H9 (cell line): ENCODE measurements around the gene ECSIT. TPM values are rescaled to one million over a fixed set of nuclear protein-coding genes. Genes with fewer than 3 reads are reported as not detected.

Experiments used
- DNase-seq: peaks from one replicate; pipeline ENCODE4 v3.0.0-alpha.2; 2017
- H2AFZ ChIP-seq: one replicate; pipeline ENCODE4 v1.6.1; 2013; ENCODE audit warnings: mild to moderate bottlenecking, low read length, control low read depth, moderate library complexity
- H2AK5ac ChIP-seq: 2 replicates; pipeline ENCODE4 v1.6.1; 2013; ENCODE audit warnings: low read length, control low read depth, mixed read lengths; ENCODE audit not compliant: insufficient read length
- H2BK120ac ChIP-seq: one replicate; pipeline ENCODE4 v1.6.1; 2013; ENCODE audit warnings: low read depth, mild to moderate bottlenecking, low read length, control low read depth, inconsistent platforms; ENCODE audit not compliant: poor library complexity, severe bottlenecking
- H2BK12ac ChIP-seq: 2 replicates; pipeline ENCODE4 v1.6.1; 2013; ENCODE audit warnings: low read length, control low read depth, mixed read lengths, low read depth; ENCODE audit not compliant: insufficient read length
- H2BK15ac ChIP-seq: 2 replicates; pipeline ENCODE4 v1.6.1; 2013; ENCODE audit warnings: low read depth, low read length, control low read depth
- H2BK20ac ChIP-seq: one replicate; pipeline ENCODE4 v1.6.1; 2013; ENCODE audit warnings: low read depth, mild to moderate bottlenecking, low read length, control low read depth, inconsistent platforms; ENCODE audit not compliant: poor library complexity, severe bottlenecking
- H2BK5ac ChIP-seq: 2 replicates; pipeline ENCODE4 v1.6.1; 2013; ENCODE audit warnings: low read length, control low read depth, mixed read lengths; ENCODE audit not compliant: insufficient read length
- H3K14ac ChIP-seq: 2 replicates; pipeline ENCODE4 v1.6.1; 2013; ENCODE audit warnings: low read length, control low read depth; ENCODE audit not compliant: insufficient read depth
- H3K18ac ChIP-seq: 2 replicates; pipeline ENCODE4 v1.6.1; 2013; ENCODE audit warnings: low read depth, mild to moderate bottlenecking, mixed read lengths, low read length, control low read depth; ENCODE audit not compliant: insufficient read length
- H3K23ac ChIP-seq: 2 replicates; pipeline ENCODE4 v1.6.1; 2013; ENCODE audit warnings: low read length, control low read depth, mixed read lengths, low read depth; ENCODE audit not compliant: insufficient read length
- H3K23me2 ChIP-seq: 2 replicates; pipeline ENCODE4 v1.6.1; 2013; ENCODE audit warnings: low read depth, mild to moderate bottlenecking, mixed read lengths, low read length, control low read depth; ENCODE audit not compliant: insufficient read length, poor library complexity, severe bottlenecking
- H3K27ac ChIP-seq: 2 replicates; pipeline ENCODE4 v1.5.1; 2013; ENCODE audit warnings: low read length, control low read depth, mixed read lengths, low read depth; ENCODE audit not compliant: insufficient read length
- H3K27me3 ChIP-seq: 2 replicates; pipeline ENCODE4 v1.6.1; 2013; ENCODE audit warnings: low read length, control low read depth, inconsistent platforms; ENCODE audit not compliant: insufficient read depth
- H3K4ac ChIP-seq: 2 replicates; pipeline ENCODE4 v1.6.1; 2013; ENCODE audit warnings: low read depth, mild to moderate bottlenecking, control low read depth, inconsistent platforms, low read length, moderate library complexity
- H3K4me1 ChIP-seq: 2 replicates; pipeline ENCODE4 v1.6.1; 2013; ENCODE audit warnings: low read length, control low read depth, inconsistent platforms; ENCODE audit not compliant: insufficient read depth
- H3K4me2 ChIP-seq: 2 replicates; pipeline ENCODE4 v1.6.1; 2013; ENCODE audit warnings: low read length, control low read depth, mixed read lengths; ENCODE audit not compliant: insufficient read length, insufficient read depth
- H3K56ac ChIP-seq: 2 replicates; pipeline ENCODE4 v1.6.1; 2013; ENCODE audit warnings: low read depth, mild to moderate bottlenecking, mixed read lengths, low read length, control low read depth; ENCODE audit not compliant: insufficient read length
- H3K79me1 ChIP-seq: 2 replicates; pipeline ENCODE4 v1.6.1; 2013; ENCODE audit warnings: low read depth, mild to moderate bottlenecking, moderate library complexity, low read length, control low read depth, inconsistent platforms; ENCODE audit not compliant: insufficient read depth, poor library complexity, severe bottlenecking
- H3K79me2 ChIP-seq: 2 replicates; pipeline ENCODE4 v1.6.1; 2013; ENCODE audit warnings: low read length, control low read depth, inconsistent platforms; ENCODE audit not compliant: insufficient read depth
- H3K9ac ChIP-seq: 2 replicates; pipeline ENCODE4 v1.6.1; 2013; ENCODE audit warnings: low read length, control low read depth, mixed read lengths; ENCODE audit not compliant: insufficient read length; ENCODE audit errors: extremely low read depth
- H3K9me3 ChIP-seq: one replicate; pipeline ENCODE4 v1.6.1; 2013; ENCODE audit warnings: low read depth, low read length, inconsistent platforms; ENCODE audit not compliant: control insufficient read depth
- H3T11ph ChIP-seq: one replicate; pipeline ENCODE4 v1.6.1; 2013; ENCODE audit warnings: mild to moderate bottlenecking, low read length, control low read depth, inconsistent platforms
- H4K20me1 ChIP-seq: one replicate; pipeline ENCODE4 v1.6.1; 2013; ENCODE audit not compliant: control insufficient read depth, insufficient read length, insufficient read depth
- H4K5ac ChIP-seq: 2 replicates; pipeline ENCODE4 v1.6.1; 2013; ENCODE audit warnings: low read depth, mild to moderate bottlenecking, mixed read lengths, low read length, control low read depth; ENCODE audit not compliant: insufficient read length
- H4K8ac ChIP-seq: replicated peaks from 2 replicates; pipeline ENCODE4 v1.6.1; 2013; ENCODE audit warnings: low read length, control low read depth, mixed read lengths, low read depth; ENCODE audit not compliant: insufficient read length
- H4K91ac ChIP-seq: 2 replicates; pipeline ENCODE4 v1.6.1; 2013; ENCODE audit warnings: low read depth, mild to moderate bottlenecking, moderate library complexity, mixed read lengths, low read length, control low read depth; ENCODE audit not compliant: insufficient read length
- H3K27ac Mint-ChIP-seq, 3 experiments: 2 replicates in 2 of 3; 3 replicates in 1 of 3; pipeline ENCODE4 v1.8.0; 2020 to 2021; ENCODE audit warnings: mixed read lengths in 3 of 3, mild to moderate bottlenecking in 1 of 3, moderate library complexity in 1 of 3
- H3K27me3 Mint-ChIP-seq: 2 replicates; pipeline ENCODE4 v1.8.0; 2021; ENCODE audit warnings: low read depth, mild to moderate bottlenecking, moderate library complexity, mixed read lengths
- H3K36me3 Mint-ChIP-seq, 3 experiments: 2 replicates in 2 of 3; 3 replicates in 1 of 3; pipeline ENCODE4 v1.8.0; 2020 to 2021; ENCODE audit warnings: low read depth in 3 of 3, mixed read lengths in 3 of 3; ENCODE audit not compliant: insufficient read depth in 1 of 3
- H3K4me1 Mint-ChIP-seq, 2 experiments: 2 replicates each; pipeline ENCODE4 v1.8.0; 2020; ENCODE audit warnings: mixed read lengths in 2 of 2
- H3K4me3 Mint-ChIP-seq, 2 experiments: 2 replicates in 1 of 2; 3 replicates in 1 of 2; pipeline ENCODE4 v1.8.0; 2020 to 2021; ENCODE audit warnings: mild to moderate bottlenecking in 2 of 2, mixed read lengths in 2 of 2, moderate library complexity in 1 of 2
- H3K9me3 Mint-ChIP-seq, 2 experiments: 2 replicates in 1 of 2; 3 replicates in 1 of 2; pipeline ENCODE4 v1.8.0; 2020; ENCODE audit warnings: mild to moderate bottlenecking in 2 of 2, mixed read lengths in 2 of 2, moderate library complexity in 1 of 2
- CTCF ChIP-seq: fragments of 200-600 bp; sonication (generic); conservative IDR thresholded peaks from 3 replicates; pipeline ENCODE4 v1.8.0; 2021; ENCODE audit warnings: antibody characterized with exemption, mild to moderate bottlenecking
- WGBS: extraction: QIAGEN DNeasy Blood & Tissue Kit; methylation state at CpG from one replicate; pipeline ENCODE4 v1.1.7; 2013; ENCODE audit warnings: missing lambda C conversion rate, low lambda C conversion rate, mixed read lengths; ENCODE audit not compliant: insufficient read length; ENCODE audit errors: extremely low coverage; 5-methylcytosine and 5-hydroxymethylcytosine counted together
- total RNA-seq: library from RNA; stranded (reverse); gene quantifications from 2 replicates; pipeline ENCODE4 v1.2.1, GENCODE V29; 2021

ECSIT gene
- total RNA-seq, 1 experiment from 2014 or later, result 42.4 TPM

- Histone ChIP-seq H3T11ph (no peak overlapping the region), H4K5ac (no peak overlapping the region), H4K91ac (no peak overlapping the region), H2BK5ac (no peak overlapping the region), H2BK120ac (no peak overlapping the region), H2BK12ac (no peak overlapping the region), H3K18ac (no peak overlapping the region), H2AFZ (no peak overlapping the region), H3K9me3 (no peaks in the 10 kb centered on the region), H3K56ac (no peak overlapping the region), H3K27me3 (no peaks in the 10 kb centered on the region), H3K79me1 (no peaks in the 10 kb centered on the region), H2BK20ac (no peak overlapping the region), H2AK5ac (no peak overlapping the region), H3K27ac (no peak overlapping the region), H3K4me1 (no peaks in the 10 kb centered on the region), H3K14ac (no peak overlapping the region; the same call in 1 of the 2 replicates), H3K4ac (no peak overlapping the region), H3K79me2 (0 out of 2 replicates have a peak, but pooled peaks cover 2% of the 10 kb centered on the region), H3K23me2 (no peaks in the 10 kb centered on the region), H3K9ac (no peak overlapping the region), H4K20me1 (no peaks in the 10 kb centered on the region), H3K23ac (no peak overlapping the region), H4K8ac (no peak overlapping the region), H3K4me2 (no peak overlapping the region), H2BK15ac (no peak overlapping the region)
- no peak overlapping the region for H3K4me3 Mint-ChIP-seq
- peaks cover 0 to 24% (median 11%) of the 10 kb centered on the region in 3 experiments; a peak in 5 of 7 replicates for H3K36me3 Mint-ChIP-seq
- H3K27me3 Mint-ChIP-seq, result no peaks in the 10 kb centered on the region
- no peaks in the 10 kb centered on the region for H3K9me3 Mint-ChIP-seq
- TF ChIP-seq CTCF, result no peak
- WGBS, result no CpG with 5 or more reads among the region's 20 CpGs
- H3K4me1 Mint-ChIP-seq, result no peaks in the 10 kb centered on the region
- H3K27ac Mint-ChIP-seq, result peak overlapping the region in 1 of 3 experiments; percentile 55; a peak in 1 of 7 replicates
- no peak for DNase-seq
Observed at GRCh38 chr19:11513946-11514345, 15.0 kb downstream of the ECSIT start.
